ENCODE results near the gene HNRNPR.
A peak's percentile ranks its signal among the peaks of the same experiment; 100 is the strongest.

Gene HNRNPR

GRCh38 chr1:23367791-23368561 is 23.9 kb upstream of the HNRNPR start:
- TF ChIP-seq SIN3A (IDR thresholded peaks at IDR 0.05; ENCODE audit: borderline replicate concordance, insufficient read depth, low read length) (no peak), REST (IDR thresholded peaks at IDR 0.05; ENCODE audit: insufficient read depth in 1 of 2, low read depth in 2 of 2, low read length in 2 of 2) (no peak), FOXP2 (optimal IDR thresholded peaks at IDR 0.05; ENCODE audit: borderline replicate concordance, extremely low read depth, extremely low read length, insufficient read depth) (peak; percentile 54), POLR2AphosphoS5 (IDR thresholded peaks at IDR 0.05; ENCODE audit: low read depth, low read length) (no peak), TAF1 (IDR thresholded peaks at IDR 0.05; ENCODE audit: borderline replicate concordance, insufficient read depth, low read length) (no peak)

GRCh38 chr1:23367451-23367790 is 23.3 kb upstream of the HNRNPR start:
- TF ChIP-seq SIN3A (IDR thresholded peaks at IDR 0.05; ENCODE audit: borderline replicate concordance, insufficient read depth, low read length), result no peak
- no peak for TF ChIP-seq REST (IDR thresholded peaks at IDR 0.05; ENCODE audit: insufficient read depth in 1 of 2, low read depth in 2 of 2, low read length in 2 of 2)
- TF ChIP-seq FOXP2 (optimal IDR thresholded peaks at IDR 0.05; ENCODE audit: borderline replicate concordance, extremely low read depth, extremely low read length, insufficient read depth), result no peak
- TF ChIP-seq POLR2AphosphoS5 (IDR thresholded peaks at IDR 0.05; ENCODE audit: low read depth, low read length), result no peak
- no peak for TF ChIP-seq TAF1 (IDR thresholded peaks at IDR 0.05; ENCODE audit: borderline replicate concordance, insufficient read depth, low read length)

- no peak for TF ChIP-seq POLR2AphosphoS5 (IDR thresholded peaks at IDR 0.05; ENCODE audit: low read depth, low read length)
These were observed 22.5 kb upstream of the HNRNPR start for GRCh38 chr1:23366598-23366997.

GRCh38 chr1:23366146-23366545 is 22.1 kb upstream of the HNRNPR start:
- TF ChIP-seq TAF1 (IDR thresholded peaks at IDR 0.05; ENCODE audit: borderline replicate concordance, insufficient read depth, low read length) (no peak), POLR2AphosphoS5 (IDR thresholded peaks at IDR 0.05; ENCODE audit: low read depth, low read length) (no peak), REST (IDR thresholded peaks at IDR 0.05; ENCODE audit: insufficient read depth in 1 of 2, low read depth in 2 of 2, low read length in 2 of 2) (no peak), FOXP2 (optimal IDR thresholded peaks at IDR 0.05; ENCODE audit: borderline replicate concordance, extremely low read depth, extremely low read length, insufficient read depth) (no peak), SIN3A (IDR thresholded peaks at IDR 0.05; ENCODE audit: borderline replicate concordance, insufficient read depth, low read length) (no peak)

- no peak for TF ChIP-seq SIN3A (IDR thresholded peaks at IDR 0.05; ENCODE audit: borderline replicate concordance, insufficient read depth, low read length)
- TF ChIP-seq POLR2AphosphoS5 (IDR thresholded peaks at IDR 0.05; ENCODE audit: low read depth, low read length), result no peak
- TF ChIP-seq REST (IDR thresholded peaks at IDR 0.05; ENCODE audit: insufficient read depth in 1 of 2, low read depth in 2 of 2, low read length in 2 of 2), result no peak
- TF ChIP-seq TAF1 (IDR thresholded peaks at IDR 0.05; ENCODE audit: borderline replicate concordance, insufficient read depth, low read length), result no peak
- no peak for TF ChIP-seq FOXP2 (optimal IDR thresholded peaks at IDR 0.05; ENCODE audit: borderline replicate concordance, extremely low read depth, extremely low read length, insufficient read depth)
These were observed 18.2 kb upstream of the HNRNPR start for GRCh38 chr1:23362218-23362713.

Data from PFSK-1 (cell line).